H1 (cell line): ENCODE measurements around the gene SRPRA. TPM values are rescaled to one million over a fixed set of nuclear protein-coding genes. Genes with fewer than 3 reads are reported as not detected.

Experiments used
- CHD7 ChIP-seq: fragments of 300-600 bp; sonication (generic); IDR thresholded peaks from 2 replicates; pipeline ENCODE4 v1.7.1; 2012; ENCODE audit warnings: low read length, moderate library complexity, mild to moderate bottlenecking, inconsistent platforms; ENCODE audit not compliant: insufficient replicate concordance
- CTBP2 ChIP-seq: IDR thresholded peaks from 2 replicates; pipeline ENCODE4 v1.7.0; 2011; ENCODE audit warnings: borderline replicate concordance, mild to moderate bottlenecking, moderate library complexity, mixed read lengths, low read length; ENCODE audit not compliant: insufficient read depth, insufficient read length
- MAFK ChIP-seq: IDR thresholded peaks from 2 replicates; pipeline ENCODE4 v1.6.1; 2012; ENCODE audit warnings: low read depth, mild to moderate bottlenecking, improper control_type of control experiment, low read length
- polyA plus RNA-seq, 7 experiments: library from polyadenylated mRNA; depleted of rRNA in 3 of 7; stranded (reverse) in 5 of 7; unstranded in 2 of 7; fragments of >200 nt in 5 of 7; fragments of 200-250 nt in 2 of 7; gene quantifications; 1 replicate in 5 of 7; 2 replicates in 1 of 7; 4 replicates in 1 of 7; pipeline versions ENCODE4 v1.2.1 to v1.2.3, GENCODE V29; 2011 to 2013; ENCODE audit warnings: missing spikeins in 2 of 7, mixed read lengths in 2 of 7
- total RNA-seq: library from RNA; stranded (reverse); fragmentation: NEBNext Ultra II Directional; extraction: Animal tissue kit (Norgen Biotek cat#: 25700); gene quantifications from 2 replicates; pipeline ENCODE4 v1.2.1, GENCODE V29; 2021

SRPRA gene
- total and polyA plus RNA-seq, 2 of the 8 experiments (the other 6 are each of a cell fraction or from before 2014, with no cell fraction given), result 57.6 to 62.0 TPM

DNA sequence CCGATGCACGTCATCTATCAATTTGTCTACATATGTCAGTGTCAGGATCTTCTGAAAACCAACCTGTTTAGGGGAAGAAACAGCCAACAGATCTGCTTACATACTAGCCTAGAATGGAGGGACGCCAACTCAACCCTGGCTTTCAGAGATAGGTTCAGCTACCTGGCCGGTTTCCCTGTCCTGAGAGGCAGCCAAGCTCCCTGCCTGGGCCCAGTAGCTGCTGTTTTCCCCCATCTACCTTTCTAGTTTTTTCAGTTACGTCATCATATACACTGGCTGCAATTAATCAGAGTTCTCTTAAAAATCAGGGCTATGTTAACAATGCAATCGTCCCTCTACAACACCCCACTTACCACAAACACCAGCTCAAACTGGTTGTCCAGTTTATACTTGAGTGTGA lies 1.0 kb downstream of the SRPRA start (continued):
- no peak for TF ChIP-seq CHD7
- TF ChIP-seq MAFK, result no peak
- TF ChIP-seq CTBP2, result no peak
